LHCN-M2 (cell line): ENCODE results near the gene MYH7. TPM values are rescaled to one million over a fixed set of nuclear protein-coding genes. Genes with fewer than 3 reads are reported as not detected.
"Not testable (repeated sequence)": the region's sequence is repeated elsewhere in the genome, so short reads cannot be mapped to it uniquely, and the experiment has no call there.

Experiments used
- DNase-seq: peaks from one replicate; pipeline ENCODE4 v3.0.0-alpha.2; 2012; ENCODE audit warnings: low read depth
- total RNA-seq: library from RNA; depleted of rRNA; stranded (reverse); fragments of >200 nt; gene quantifications from 2 replicates; pipeline ENCODE4 v1.2.3, GENCODE V29; 2014

MYH7 gene
- total RNA-seq, 1 experiment from 2014 or later, result 0.17 TPM

DNA sequence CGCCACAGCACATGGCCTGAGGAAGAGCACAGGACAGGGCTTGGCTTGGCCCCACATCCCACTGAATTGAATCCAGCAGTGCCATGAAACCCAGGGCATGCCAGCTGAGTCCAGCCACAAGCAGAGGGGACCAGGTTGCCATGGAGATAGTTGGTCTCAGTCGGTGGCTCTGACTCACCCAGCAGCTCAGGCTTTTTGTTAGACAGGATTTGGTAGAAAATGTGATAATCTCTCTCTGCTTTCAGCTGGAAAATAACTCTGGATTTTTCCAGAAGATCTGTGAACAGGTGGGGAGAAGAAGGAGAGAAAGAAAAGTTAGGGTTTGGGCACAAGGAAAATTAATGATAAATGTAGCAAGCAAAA is 4.8 kb downstream of the MYH7 start:
- peak; percentile 56 for DNase-seq

DNA sequence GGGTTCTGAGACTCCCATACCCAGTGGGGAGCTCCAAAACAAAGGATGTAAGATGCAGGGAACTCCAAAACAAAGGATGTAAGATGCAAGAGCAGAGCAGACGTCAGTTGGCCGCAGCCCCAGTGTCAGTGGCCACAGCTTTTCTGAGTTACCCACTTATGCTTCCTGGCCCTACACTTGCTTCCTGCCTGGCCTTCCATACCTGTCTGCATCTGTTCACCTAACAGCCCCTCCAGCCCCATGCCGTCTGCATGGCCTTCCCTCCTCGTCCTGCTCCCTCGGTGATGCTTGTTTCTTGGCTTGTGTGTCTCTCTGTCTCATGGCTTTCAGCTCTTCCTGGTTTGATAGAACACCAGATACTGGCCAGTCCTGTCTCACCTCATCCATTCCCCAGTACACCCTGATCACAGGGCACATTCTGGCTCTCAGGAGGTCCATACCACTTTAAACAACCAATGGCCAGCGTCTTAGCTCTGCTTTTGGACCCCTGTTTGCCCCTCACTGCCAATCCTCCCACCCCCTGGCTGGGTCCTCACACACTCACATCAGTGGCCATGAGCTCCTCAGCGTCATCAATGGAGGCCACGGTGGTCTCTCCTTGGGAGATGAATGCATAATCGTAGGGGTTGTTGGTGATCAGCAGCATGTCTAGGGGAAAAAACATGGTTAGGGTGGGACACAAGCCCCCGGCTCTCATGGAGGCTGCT is 5.3 kb downstream of the MYH7 start:
- DNase-seq, result no peak

GRCh38 chr14:23428686-23429495 is 6.6 kb downstream of the MYH7 start:
- no peak for DNase-seq

DNA sequence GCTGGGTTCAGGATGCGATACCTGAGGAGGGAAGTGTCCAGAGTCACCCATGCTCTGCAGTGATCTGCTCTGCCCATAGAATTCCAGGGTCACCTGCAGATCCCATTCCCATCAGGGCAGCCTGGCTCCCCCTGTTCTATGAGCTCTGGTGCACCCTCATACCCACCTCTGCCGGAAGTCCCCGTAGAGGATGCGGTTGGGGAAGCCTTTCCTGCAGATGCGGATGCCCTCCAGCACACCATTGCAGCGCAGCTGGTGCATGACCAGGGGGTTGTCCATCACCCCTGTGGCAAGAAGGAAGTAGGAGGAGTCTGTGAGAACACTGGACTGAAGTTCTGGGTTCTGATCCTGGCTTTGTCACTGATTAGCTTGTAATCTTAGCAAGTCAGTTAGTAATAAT is 9.7 kb downstream of the MYH7 start:
- not testable (repeated sequence) for DNase-seq

DNA sequence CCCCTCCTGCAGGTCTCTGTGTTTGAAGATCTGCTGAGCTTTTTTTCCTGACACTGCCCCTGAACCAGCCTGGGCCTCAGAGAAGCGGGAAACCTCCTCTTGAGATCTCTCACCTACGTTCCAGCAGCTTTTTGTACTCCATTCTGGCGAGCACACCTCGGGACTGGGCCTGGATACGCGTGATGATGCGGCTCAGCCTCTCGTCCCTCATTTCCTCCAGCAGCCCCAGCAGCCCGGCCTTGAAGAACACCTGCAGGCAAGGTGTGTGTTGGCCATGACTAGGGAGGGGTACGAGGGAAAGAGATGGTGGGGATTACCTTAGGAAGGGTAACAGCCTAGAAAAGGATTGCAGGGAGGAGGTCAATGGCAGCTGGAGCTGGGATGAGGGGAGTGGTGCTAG is 10.3 kb downstream of the MYH7 start:
- DNase-seq, result no peak

- DNase-seq, result no peak
Observed at GRCh38 chr14:23423657-23424056, 11.8 kb downstream of the MYH7 start.

GRCh38 chr14:23421594-23421993 is 13.9 kb downstream of the MYH7 start:
- no peak for DNase-seq

DNA sequence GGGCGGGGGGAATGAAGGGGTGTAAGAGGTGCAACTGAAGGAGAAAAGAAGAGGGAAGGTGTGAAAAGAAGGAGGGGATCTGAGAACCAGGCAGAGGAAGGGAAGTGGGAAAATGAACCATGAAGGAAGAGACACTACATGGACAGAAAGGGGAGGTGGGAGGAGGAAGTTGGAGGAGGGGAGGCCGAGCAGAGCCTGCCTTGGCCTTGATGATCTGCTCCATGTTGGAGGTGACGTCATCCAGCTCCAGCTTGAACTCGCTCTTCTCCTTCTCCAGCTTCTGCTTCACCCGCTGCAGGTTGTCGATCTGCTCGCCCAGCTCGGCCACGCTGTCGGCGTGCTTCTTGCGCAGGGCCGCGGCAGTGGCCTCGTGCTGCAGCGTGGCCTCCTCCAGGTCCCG is 15.8 kb downstream of the MYH7 start:
- DNase-seq, result not testable (repeated sequence)

DNA sequence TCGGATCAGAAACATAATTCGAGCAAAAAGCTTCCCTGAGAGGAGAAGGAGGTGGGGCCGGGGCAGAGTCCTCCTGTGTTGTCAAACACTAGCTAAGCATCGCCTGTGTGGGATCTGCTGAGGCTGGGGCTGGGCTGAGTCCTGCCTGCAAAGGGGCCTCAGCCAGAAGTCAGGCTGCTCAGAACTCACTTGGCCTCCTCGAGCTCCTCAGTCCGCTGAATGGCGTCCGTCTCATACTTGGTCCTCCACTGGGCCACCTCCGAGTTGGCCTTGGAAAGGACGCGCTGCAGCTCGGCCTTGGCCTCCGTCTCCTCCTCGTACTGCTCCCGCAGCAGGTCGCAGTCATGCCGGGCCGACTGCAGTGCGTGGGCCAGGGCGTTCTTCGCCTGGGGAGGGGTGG is 17.4 kb downstream of the MYH7 start:
- DNase-seq, result no peak

DNA sequence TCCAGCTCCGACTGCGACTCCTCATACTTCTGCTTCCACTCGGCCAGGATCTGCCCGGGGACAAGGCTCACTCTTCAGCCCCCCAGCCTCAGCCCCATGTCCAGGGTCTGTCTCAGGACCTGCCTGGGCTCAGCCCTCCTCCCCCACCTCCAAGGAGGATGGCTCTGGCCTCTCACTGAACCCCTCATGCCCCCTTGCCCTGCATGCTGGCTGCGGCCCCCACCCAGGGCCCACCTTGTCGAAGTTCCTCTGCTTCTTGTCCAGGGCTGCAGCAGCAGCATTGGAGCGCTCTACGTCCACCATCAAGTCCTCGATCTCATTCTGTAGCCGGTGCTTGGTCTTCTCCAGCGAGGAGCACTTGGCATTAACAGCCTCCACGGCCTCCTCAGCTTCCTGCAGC is 18.2 kb downstream of the MYH7 start:
- DNase-seq, result not testable (repeated sequence)

GRCh38 chr14:23416801-23417200 is 18.7 kb downstream of the MYH7 start:
- no peak for DNase-seq

- no peak for DNase-seq
Observed at GRCh38 chr14:23415821-23416778, 19.4 kb downstream of the MYH7 start.

- DNase-seq, result no peak
Observed at GRCh38 chr14:23414906-23415820, 20.3 kb downstream of the MYH7 start.

GRCh38 chr14:23414254-23414653 is 21.2 kb downstream of the MYH7 start:
- DNase-seq, result no peak

DNA sequence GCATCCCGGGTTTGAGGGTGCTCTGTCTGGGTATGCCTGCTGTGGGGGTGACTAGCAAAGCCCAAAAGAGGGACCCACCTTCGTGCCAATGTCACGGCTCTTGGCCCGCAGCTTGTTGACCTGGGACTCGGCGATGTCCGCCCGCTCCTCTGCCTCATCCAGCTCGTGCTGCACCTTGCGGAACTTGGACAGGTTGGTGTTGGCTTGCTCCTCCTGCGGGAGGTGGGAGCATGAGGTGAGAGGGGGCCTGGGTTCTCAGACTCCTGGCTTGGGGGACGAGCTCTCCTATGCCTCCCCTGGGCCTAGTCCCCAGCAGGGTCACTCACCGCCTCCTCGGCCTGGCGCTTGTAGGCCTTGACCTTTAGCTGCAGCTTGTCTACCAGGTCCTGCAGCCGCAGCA is 21.8 kb downstream of the MYH7 start:
- no peak for DNase-seq

- DNase-seq, result no peak
Observed at GRCh38 chr14:23411563-23412525, 23.6 kb downstream of the MYH7 start.

DNA sequence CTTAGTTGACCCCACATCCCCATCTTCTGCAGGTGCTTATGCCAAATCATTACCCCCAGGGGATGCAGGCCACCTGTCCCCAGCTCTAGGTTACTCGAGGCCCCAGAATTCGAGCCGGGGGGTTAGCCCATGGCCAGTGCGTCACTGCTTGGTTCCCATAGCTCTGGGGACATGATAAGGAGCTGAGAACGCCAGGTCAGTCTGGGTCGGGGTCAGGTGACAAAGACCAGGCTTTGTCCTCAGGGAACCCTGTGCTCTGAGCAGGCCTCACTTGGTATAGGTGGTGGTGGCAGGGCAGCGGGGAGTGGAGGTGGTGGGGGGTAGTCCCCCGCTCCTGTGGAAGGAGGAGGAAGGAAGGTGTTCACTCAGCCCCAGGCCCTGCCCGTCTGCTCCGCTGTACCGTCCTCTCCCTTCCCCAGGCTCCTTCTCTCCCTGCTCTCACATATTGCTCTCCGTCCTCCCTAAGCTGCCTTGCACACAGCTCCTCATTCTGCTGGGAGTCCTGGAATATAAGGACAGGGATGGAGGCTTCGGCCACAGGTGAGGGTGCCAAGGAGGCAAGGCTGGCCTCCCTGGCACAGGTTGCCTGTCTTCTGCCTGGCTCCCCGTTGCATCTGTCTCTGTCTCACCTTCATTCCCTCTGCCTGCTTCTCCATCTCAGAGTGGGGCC is 25.4 kb downstream of the MYH7 start:
- no peak for DNase-seq

GRCh38 chr14:23409475-23409874 is 26.0 kb downstream of the MYH7 start:
- no peak for DNase-seq

DNA sequence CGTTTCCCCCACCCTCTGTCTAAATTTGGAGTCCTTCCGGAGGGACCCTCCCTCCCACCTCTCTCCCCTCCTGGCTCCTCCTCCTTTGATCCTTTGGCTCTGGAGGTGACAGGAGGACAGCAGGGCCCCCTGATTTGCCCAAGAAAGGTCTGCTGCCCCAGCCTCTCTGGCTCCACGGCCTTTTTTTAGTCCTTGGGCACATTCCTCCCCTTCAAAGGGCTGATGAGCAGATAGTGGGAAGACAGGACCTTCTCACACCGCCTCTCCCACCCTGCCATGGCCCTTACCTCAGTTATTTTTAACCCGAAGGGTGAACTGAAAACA is 27.2 kb downstream of the MYH7 start:
- DNase-seq, result no peak
